ENCODE data around the gene PBXIP1. TPM values are rescaled to one million over a fixed set of nuclear protein-coding genes. Genes with fewer than 3 reads are reported as not detected.
"Not testable (repeated sequence)": the region's sequence is repeated elsewhere in the genome, so short reads cannot be mapped to it uniquely, and the experiment has no call there.

Gene PBXIP1
- total RNA-seq, 1 experiment from 2014 or later: 51.0 TPM

GRCh38 chr1:154937085-154937987, 18.6 kb downstream of the PBXIP1 start:
- DNase-seq (ENCODE audit: low spot score): peak; percentile 91

GRCh38 chr1:154936555-154937084, 19.3 kb downstream of the PBXIP1 start, which contains the start of gene PMVK:
PMVK (minus strand) TSS chr1:154936719; CDS start chr1:154936685, 34 bp downstream.
- DNase-seq (ENCODE audit: low spot score): peak; percentile 95

- no peak for DNase-seq (ENCODE audit: low spot score)
Observed at GRCh38 chr1:154935749-154936554, 19.9 kb downstream of the PBXIP1 start.

- no peak for DNase-seq (ENCODE audit: low spot score)
Observed at GRCh38 chr1:154934358-154934948, 21.4 kb downstream of the PBXIP1 start.

DNA sequence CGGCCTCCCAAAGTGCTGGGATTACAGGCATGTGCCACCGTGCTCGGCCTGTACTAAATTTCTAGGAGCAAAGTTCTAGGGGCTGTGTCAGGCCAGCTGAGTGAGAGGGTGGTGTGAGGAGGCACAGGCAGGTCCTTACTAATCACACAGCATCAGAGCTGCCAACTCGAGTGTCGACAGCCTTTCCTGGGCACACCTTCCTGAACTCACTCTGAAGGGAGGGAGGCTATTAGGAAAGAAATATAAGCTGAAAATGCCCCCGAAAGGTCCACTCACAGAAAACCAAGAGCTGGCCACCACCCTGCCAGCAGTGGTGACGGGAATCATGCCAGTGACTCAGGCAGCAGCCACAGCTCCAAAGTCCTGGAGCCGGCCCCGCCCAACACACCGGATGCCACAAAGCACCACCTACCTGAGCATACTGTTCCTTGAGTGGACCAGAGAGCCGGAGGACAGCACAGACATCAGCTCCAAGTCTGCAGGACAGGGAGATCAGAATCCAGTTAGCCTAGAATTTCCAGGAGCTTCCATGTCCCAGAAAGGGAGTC, 23.9 kb downstream of the PBXIP1 start:
- peak; percentile 94 for DNase-seq (ENCODE audit: low spot score)

DNA sequence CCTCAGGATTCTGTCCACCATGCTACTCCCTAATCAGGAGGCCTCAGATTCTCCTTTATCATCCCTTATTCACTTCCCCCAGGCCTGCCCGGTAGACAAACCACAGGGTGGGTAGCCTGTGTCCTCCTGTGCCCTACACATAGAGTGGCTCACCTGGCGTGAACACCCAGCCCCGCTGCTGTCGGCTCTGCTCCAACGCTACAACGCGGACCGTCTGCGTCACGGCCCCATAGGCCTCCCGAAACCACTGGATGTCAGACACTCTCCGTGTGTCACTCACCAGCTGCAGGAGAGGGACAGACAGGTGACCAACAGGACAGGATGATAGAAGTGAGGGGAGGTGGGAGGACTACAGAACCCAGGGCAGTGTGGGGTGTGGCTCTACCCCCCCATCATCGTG, 29.7 kb downstream of the PBXIP1 start:
- DNase-seq (ENCODE audit: low spot score): no peak

DNA sequence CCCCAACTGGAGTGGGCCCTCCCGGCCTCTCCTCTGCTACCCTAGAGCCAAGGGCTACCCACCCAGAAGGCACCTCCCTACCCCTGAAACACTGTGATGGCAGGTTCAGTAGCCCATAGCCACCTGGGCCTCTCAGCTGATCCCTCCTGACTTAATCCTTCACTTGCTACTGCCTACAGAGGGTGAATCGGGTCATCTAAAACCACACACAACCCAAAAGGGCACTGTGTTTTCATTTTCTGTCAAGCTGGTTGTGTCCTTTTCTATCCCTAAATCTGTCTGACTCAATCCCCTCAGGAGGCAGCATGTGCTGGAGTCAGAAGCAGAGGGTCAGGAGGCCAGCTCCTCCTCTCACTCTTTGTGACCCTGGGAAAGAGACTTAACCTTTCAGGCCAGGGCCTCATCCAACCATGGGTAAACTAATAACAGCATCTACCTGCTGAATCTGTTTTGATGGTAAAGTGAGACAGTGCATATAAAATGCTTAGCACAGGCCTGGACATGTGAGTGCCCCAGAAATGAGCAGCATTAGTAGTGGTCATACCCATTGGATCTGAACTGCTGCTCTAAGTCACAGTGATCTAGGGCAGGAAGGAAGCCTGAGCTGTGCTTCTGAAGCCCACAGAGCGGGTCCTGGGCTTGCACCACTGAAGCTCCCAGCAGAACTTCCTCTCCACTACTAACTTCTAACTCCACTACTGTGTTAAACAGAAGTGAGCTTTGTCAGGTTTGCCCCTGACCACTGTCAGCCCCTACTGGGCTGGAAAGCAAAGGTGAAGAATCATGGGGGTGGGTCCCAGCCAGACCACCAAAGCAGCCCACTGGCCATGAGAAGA, 30.3 kb downstream of the PBXIP1 start:
- no peak for DNase-seq (ENCODE audit: low spot score)

GRCh38 chr1:154923695-154924094, 32.2 kb downstream of the PBXIP1 start:
- no peak for DNase-seq (ENCODE audit: low spot score)

DNA sequence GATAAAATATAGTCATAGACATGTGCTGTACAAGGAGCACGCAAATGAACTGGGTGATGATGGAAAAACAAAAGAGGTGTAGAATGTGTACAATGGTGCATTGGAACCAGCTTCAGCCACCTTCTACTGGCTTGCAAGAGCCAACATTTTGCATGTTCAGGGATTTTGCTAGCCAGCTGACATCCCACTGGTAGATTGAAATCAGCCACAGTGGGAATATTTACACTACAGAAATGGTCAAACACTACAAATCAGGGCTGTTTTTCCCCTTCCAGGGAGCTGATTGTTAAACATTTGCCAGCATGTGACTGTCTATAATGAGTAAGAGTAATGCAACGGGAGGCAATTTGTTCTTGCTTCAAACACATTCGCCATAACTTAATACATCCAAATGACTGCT, 42.6 kb downstream of the PBXIP1 start:
- DNase-seq (ENCODE audit: low spot score): no peak

DNA sequence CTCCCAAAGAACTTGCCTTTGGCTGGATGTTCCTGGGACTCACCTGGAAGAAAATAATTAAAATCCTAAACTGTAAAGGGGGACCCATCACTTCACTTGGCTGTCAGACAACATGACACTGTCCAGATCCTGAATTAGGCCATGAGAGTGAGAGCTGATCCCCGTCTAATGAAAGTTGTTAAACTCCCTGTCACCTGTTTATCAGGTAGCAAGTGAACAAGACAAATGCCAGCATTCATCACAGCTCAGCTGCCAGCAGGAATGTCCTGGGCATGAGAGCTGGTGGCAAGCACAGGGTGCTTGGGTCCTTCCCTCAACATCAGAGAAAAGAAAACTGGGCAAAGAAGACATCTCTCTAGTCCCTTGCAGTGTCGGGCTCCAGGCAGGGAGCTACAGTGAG, 43.1 kb downstream of the PBXIP1 start:
- no peak for DNase-seq (ENCODE audit: low spot score)

DNA sequence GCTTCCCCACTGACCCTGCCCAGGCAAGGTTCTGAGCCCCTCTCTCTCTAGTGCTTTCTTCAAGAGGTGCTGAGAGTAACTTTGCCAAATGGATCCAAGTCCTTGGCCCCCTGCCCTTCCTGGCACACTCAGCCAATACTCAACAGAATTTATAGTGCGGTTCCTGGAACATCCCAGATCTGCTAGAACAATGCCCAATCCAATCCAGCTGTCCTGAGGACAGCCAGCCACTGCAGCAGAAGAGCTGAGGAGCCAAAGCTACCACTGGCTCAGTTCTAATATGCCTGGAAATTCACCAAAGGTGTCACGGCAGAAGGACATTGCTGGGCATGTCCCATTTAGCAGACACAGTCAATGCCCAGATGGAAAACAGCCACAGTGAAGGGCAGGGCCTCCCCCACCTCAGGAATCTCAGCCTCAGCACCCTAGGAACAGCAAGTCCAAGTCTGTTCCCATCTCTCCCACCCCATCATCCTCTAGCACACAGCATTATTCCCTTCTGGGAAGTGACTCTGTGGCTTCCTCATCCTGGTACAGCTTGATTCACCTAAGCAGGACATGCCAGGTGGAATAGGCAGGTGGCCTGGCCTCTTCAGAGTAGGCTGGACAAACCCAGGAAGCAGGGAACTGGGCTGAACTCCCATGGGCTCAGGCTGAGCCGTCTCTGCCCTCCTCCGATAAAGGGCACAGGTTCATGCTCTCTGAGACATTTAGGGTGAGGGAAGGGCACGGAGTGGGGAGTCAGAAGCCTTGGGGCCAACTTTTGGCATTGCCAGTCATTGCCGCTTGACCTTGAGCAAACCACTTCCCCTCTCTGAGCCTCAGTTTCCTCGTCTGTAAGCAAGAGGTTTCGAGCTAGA, 44.0 kb downstream of the PBXIP1 start:
- DNase-seq (ENCODE audit: low spot score): no peak

GRCh38 chr1:154910851-154911250, 45.0 kb downstream of the PBXIP1 start:
- DNase-seq (ENCODE audit: low spot score): no peak

DNA sequence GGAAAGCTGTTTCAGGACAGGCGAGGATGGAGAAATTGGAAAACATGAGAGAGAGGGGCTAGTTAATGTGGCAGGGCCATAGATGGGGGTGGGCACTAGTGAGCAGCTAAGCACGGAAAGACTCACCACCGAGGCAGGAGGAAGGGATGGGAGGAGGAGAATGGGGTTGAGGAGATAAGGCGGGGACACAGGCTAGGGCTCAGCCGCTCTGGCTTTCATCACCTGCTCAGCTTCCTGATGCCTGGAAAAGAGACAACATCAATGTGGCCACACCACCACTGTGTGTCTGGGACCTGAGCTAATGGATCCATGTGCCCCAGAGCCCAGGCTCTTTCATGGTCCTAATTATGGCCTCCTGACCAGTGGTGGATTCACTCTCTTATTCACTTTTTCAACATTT, 47.0 kb downstream of the PBXIP1 start:
- DNase-seq (ENCODE audit: low spot score): no peak

- not testable (repeated sequence) for DNase-seq (ENCODE audit: low spot score)
Observed at GRCh38 chr1:154908129-154908528, 47.8 kb downstream of the PBXIP1 start.

GRCh38 chr1:154906621-154907081, 49.2 kb downstream of the PBXIP1 start:
- DNase-seq (ENCODE audit: low spot score): no peak

DNA sequence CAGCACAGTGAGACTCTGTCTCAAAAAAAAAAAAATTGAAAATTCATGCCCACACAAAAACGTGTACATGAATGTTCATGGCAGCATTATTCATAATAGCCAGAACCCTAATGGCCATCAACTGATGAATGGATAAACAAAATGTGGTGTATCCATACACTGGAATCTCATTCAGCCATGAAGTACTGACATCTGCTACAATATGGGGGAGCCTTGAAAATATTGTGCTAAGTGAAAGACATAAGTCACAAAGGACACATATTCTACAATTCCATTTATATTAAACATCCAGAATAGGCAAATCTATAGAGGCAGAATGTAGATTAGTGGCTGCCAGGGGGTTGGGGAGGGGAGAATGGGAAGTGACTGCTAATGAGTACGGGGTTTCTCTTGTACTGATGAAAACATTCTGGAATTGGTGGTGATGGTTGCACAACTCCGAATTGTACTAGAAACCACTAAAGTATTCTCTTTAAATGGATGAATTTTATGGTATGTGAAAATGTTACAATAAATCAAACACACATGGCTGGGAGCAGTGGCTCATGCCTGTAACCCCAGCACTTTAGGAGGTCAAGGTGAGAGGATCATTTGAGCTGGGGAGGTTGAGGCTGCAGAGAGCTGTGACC, 52.8 kb downstream of the PBXIP1 start:
- DNase-seq (ENCODE audit: low spot score): no peak

DNA sequence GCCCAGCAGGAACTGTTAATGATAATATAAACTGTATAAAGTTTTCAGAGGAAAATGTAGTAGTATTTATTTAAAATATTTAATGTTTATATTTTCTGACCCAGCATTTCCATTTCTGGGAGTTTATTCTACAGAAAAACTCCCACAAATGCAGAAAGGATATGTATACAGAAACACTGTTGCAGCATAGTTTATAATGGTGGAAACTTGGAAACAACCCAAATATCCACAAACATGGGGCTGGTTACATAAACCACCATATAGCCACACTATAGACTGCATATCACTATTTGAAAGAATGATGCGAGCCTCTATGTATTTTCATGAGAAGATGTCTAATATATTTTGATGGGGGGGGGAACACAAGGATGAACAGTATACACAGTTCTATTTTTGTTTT, 54.3 kb downstream of the PBXIP1 start:
- no peak for DNase-seq (ENCODE audit: low spot score)

DNA sequence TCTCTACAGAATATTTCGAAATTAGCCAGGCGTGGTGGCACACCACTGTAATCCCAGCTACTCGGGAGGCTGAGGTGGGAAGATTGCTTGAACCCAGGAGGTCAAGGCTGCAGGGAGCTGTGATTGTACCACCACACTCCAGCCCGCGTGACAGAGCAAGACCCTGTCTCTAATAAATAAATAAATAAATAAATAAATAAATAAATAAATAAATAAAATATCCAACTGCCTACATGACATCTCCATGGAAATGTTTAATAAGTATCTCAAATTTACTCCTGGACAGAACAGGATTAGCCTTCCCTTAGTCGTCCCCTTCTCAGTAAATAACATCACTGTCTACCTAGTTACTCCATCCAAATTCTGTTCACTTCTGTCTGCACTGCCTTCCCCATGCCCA, 56.9 kb downstream of the PBXIP1 start:
- no peak for DNase-seq (ENCODE audit: low spot score)

DNA sequence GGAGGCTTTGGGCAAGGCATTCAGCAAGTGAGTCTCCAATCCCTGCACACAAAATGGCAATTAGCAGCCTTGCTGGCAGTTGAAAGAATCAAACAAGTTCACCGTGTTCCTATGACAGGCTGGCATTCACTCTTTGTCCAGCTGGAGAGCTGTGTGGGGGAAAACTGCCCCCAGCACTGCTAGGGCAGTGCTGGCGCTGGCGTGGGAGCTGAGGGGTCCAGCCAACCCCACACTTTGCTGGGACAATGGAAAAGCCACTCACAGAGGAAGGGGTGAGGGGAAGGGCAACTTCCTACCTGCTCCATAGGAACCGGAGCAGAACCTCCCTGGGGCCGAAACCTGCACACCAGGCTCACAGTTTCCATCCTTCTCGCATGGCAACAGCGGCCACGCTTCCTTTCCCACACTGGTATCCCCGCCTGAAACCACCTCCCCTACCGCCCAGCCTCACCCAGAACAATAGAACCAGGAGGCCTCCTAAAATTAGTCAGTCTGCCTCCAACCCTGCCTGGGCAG, 59.1 kb downstream of the PBXIP1 start:
- DNase-seq (ENCODE audit: low spot score): no peak

All from A172 (cell line).